ENCODE results near the gene IL21. TPM values are rescaled to one million over a fixed set of nuclear protein-coding genes. Genes with fewer than 3 reads are reported as not detected.
A peak's percentile ranks its signal among the peaks of the same experiment; 100 is the strongest.
"Not testable (repeated sequence)": the region's sequence is repeated elsewhere in the genome, so short reads cannot be mapped to it uniquely, and the experiment has no call there.

IL21 gene
- total RNA-seq, 1 experiment from 2014 or later = not detected

DNA sequence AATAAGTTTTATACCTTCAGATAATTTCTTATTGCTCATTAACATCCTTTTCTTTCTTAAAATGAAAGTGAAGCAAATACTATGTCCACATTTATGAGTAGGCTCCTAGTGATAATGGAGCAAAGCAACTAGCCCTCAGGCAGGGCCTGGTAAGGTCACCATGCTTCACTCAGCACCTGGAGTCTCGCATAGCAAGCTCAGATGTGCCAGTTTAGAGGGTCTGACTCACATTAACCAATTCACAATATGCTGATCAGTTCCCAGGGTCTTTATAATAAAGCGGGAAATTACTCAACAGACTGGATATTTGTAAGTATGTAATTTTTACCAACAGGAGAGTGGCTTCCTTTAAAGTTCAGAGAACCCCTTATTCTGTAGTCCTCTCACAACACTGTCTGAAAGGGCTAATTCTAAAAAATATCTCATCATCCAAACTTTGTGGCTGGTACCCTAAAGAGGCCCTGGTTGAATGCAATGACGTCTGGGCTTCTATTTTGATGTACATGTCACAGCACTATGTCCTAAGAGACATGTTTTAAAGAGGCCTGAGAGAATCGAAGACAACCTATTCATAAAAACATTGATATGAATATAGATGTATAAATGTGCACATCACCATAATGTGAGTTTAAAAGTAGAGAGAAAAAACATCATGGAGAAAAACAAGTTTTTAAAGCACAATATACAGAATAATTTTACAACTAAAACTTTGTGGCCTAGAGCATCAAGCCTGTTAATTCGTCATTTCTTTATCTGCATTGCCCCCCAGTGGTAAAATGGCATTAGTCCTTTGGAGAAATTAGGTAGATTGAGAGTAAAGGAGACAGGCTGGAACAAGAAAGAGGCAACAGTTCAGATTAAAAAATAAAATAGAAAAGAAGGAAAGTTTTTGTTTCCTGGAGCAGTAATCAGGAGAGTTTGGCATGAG is 44.3 kb downstream of the IL21 start:
- H3K9me3 ChIP-seq (ENCODE audit: control insufficient read depth, insufficient read depth, low read depth, low read length) = no peaks in the 10 kb centered on the region
- intact Hi-C loops (cut with micrococcal nuclease; ENCODE audit: unreplicated experiment) (loop anchor here (5.0 kb wide), 2 partner anchors 264 to 674 kb away; no protein-coding TSS in a partner anchor), in situ Hi-C loops (cut with HindIII; ENCODE audit: low pct_unique_long_range_greater_than_20kb, low sequenced_read_pairs) (no loop called here)
- ChIA-PET CTCF (no interaction called here), POLR2A (no interaction called here)
- DNase-seq (ENCODE audit: low read depth, low spot score) (no peak), ATAC-seq (peak; percentile 80)
- H3K4me3 ChIP-seq (ENCODE audit: low read depth in 2 of 2, low read length in 2 of 2) = no peak overlapping the region
- TF ChIP-seq, protein P1, sequence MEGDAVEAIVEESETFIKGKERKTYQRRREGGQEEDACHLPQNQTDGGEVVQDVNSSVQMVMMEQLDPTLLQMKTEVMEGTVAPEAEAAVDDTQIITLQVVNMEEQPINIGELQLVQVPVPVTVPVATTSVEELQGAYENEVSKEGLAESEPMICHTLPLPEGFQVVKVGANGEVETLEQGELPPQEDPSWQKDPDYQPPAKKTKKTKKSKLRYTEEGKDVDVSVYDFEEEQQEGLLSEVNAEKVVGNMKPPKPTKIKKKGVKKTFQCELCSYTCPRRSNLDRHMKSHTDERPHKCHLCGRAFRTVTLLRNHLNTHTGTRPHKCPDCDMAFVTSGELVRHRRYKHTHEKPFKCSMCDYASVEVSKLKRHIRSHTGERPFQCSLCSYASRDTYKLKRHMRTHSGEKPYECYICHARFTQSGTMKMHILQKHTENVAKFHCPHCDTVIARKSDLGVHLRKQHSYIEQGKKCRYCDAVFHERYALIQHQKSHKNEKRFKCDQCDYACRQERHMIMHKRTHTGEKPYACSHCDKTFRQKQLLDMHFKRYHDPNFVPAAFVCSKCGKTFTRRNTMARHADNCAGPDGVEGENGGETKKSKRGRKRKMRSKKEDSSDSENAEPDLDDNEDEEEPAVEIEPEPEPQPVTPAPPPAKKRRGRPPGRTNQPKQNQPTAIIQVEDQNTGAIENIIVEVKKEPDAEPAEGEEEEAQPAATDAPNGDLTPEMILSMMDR (IDR thresholded peaks at IDR 0.05) = peak; percentile 53; the same call in 1 of the 2 replicates
- TF ChIP-seq TCF7L2 (IDR thresholded peaks at IDR 0.05; ENCODE audit: low read depth, low read length) = no peak
- no peak for TF ChIP-seq SIN3A (IDR thresholded peaks at IDR 0.05; ENCODE audit: borderline replicate concordance, insufficient read depth, low read depth, low read length)
- no peak for TF ChIP-seq POLR2AphosphoS5 (IDR thresholded peaks at IDR 0.05; ENCODE audit: low read depth, low read length)
- no peaks in the 10 kb centered on the region for H3K36me3 ChIP-seq (ENCODE audit: control insufficient read depth, insufficient read depth, low read length)
- no peak overlapping the region for H3K27ac ChIP-seq (ENCODE audit: low read length)
- BruUV-seq (replicated peaks) = no TSS peak
- no peaks in the 10 kb centered on the region for H3K27me3 ChIP-seq (ENCODE audit: control insufficient read depth, insufficient read depth, low read length)
- no peaks in the 10 kb centered on the region for H3K4me1 ChIP-seq (ENCODE audit: control insufficient read depth, insufficient read depth, low read length)

DNA sequence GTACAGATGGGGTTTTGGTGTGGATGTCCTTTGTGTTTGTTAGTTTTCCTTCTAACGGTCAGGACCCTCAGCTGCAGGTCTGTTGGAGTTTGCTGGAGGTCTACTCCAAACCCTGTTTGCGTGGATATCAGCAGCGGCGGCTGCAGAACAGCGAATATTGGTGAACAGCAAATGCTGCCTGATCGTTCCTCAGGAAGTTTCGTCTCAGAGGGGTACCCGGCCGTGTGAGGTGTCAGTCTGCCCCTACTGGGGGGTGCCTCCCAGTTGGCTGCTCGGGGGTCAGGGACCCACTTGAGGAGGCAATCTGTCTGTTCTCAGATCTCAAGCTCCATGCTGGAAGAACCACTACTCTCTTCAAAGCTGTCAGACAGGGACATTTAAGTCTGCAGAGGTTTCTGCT is 46.5 kb downstream of the IL21 start:
- BruUV-seq (replicated peaks); H3K4me1 ChIP-seq (ENCODE audit: control insufficient read depth, insufficient read depth, low read length); H3K27ac ChIP-seq (ENCODE audit: low read length); POLR2A ChIA-PET; H3K27me3 ChIP-seq (ENCODE audit: control insufficient read depth, insufficient read depth, low read length); DNase-seq (ENCODE audit: low read depth, low spot score); ATAC-seq; H3K4me3 ChIP-seq (ENCODE audit: low read depth in 2 of 2, low read length in 2 of 2); CTCF ChIA-PET; intact Hi-C loops (cut with micrococcal nuclease; ENCODE audit: unreplicated experiment); in situ Hi-C loops (cut with HindIII; ENCODE audit: low pct_unique_long_range_greater_than_20kb, low sequenced_read_pairs); H3K36me3 ChIP-seq (ENCODE audit: control insufficient read depth, insufficient read depth, low read length); H3K9me3 ChIP-seq (ENCODE audit: control insufficient read depth, insufficient read depth, low read depth, low read length): not testable (repeated sequence)

DNA sequence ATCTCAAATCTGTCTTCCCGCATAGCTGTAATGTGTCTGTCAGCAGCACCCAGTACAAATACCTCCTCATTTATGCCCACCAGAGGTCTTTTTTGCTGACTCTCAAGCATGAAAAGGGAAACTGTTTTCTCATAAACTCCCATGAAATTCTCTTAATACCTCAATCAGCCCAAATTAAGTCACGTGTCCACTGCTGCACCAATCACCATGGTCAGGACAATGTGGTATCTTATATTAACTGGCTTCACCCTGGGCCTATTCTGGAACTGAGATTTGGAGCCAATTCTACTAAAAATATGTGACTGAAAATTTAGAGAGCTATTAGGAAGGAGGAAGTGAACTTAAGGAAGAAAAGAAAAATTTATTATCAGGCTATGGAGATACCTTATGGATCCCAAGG is 58.4 kb downstream of the IL21 start:
- TF ChIP-seq, protein P2, sequence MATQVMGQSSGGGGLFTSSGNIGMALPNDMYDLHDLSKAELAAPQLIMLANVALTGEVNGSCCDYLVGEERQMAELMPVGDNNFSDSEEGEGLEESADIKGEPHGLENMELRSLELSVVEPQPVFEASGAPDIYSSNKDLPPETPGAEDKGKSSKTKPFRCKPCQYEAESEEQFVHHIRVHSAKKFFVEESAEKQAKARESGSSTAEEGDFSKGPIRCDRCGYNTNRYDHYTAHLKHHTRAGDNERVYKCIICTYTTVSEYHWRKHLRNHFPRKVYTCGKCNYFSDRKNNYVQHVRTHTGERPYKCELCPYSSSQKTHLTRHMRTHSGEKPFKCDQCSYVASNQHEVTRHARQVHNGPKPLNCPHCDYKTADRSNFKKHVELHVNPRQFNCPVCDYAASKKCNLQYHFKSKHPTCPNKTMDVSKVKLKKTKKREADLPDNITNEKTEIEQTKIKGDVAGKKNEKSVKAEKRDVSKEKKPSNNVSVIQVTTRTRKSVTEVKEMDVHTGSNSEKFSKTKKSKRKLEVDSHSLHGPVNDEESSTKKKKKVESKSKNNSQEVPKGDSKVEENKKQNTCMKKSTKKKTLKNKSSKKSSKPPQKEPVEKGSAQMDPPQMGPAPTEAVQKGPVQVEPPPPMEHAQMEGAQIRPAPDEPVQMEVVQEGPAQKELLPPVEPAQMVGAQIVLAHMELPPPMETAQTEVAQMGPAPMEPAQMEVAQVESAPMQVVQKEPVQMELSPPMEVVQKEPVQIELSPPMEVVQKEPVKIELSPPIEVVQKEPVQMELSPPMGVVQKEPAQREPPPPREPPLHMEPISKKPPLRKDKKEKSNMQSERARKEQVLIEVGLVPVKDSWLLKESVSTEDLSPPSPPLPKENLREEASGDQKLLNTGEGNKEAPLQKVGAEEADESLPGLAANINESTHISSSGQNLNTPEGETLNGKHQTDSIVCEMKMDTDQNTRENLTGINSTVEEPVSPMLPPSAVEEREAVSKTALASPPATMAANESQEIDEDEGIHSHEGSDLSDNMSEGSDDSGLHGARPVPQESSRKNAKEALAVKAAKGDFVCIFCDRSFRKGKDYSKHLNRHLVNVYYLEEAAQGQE (IDR thresholded peaks at IDR 0.05; ENCODE audit: insufficient read depth in 1 of 2, low read depth in 2 of 2, low read length in 1 of 2) = no peak
- TF ChIP-seq, protein P1 (IDR thresholded peaks at IDR 0.05) = no peak
- BruUV-seq (replicated peaks) = no TSS peak
- H3K4me1 ChIP-seq (ENCODE audit: control insufficient read depth, insufficient read depth, low read length) = no peaks in the 10 kb centered on the region
- H3K27ac ChIP-seq (ENCODE audit: low read length) = no peak overlapping the region
- ATAC-seq = no peak
- H3K27me3 ChIP-seq (ENCODE audit: control insufficient read depth, insufficient read depth, low read length) = no peaks in the 10 kb centered on the region
- no peak overlapping the region for H3K4me3 ChIP-seq (ENCODE audit: low read depth in 2 of 2, low read length in 2 of 2)
- in situ Hi-C loops (cut with HindIII; ENCODE audit: low pct_unique_long_range_greater_than_20kb, low sequenced_read_pairs) = no loop called here
- no peaks in the 10 kb centered on the region; the same call in 1 of the 2 replicates for H3K36me3 ChIP-seq (ENCODE audit: control insufficient read depth, insufficient read depth, low read length)
- POLR2A ChIA-PET = no interaction called here
- intact Hi-C loops (cut with micrococcal nuclease; ENCODE audit: unreplicated experiment) = no loop called here
- H3K9me3 ChIP-seq (ENCODE audit: control insufficient read depth, insufficient read depth, low read depth, low read length) = no peaks in the 10 kb centered on the region
- DNase-seq (ENCODE audit: low read depth, low spot score) = no peak
- CTCF ChIA-PET = no interaction called here
